Posterior cingulate gyrus (tissue), 11 donors: ENCODE data around the gene KCNE4.

Source experiments
- DNase-seq, 10 donors: peaks; one replicate each; pipeline versions ENCODE4 v3.0.0 to v3.0.0-alpha.2; 2020 to 2021; ENCODE audit warnings: mixed read lengths in 3 of 10
- intact Hi-C: fragments of 100-400 bp; cut with DNase I; formaldehyde crosslinking; loops from one replicate; pipeline ENCODE4 v1.15.1; 2023

KCNE4 gene

GRCh38 chr2:223104336-223105132 lies 52.5 kb downstream of the KCNE4 start:
- DNase-seq, result no peak
- intact Hi-C loops, result loop anchor here (5.0 kb wide), 1 partner anchor 122 kb away; no protein-coding TSS in a partner anchor
